Stimulated activated CD4-positive, alpha-beta T cell treated with anti-CD3 and anti-CD28 coated beads, Interleukin-4, amount 100 ng/mL, for 1 hour (primary cell): ENCODE measurements around the gene C1QC.

Experiments used
- DNase-seq: peaks from one replicate; pipeline ENCODE4 v3.0.0-alpha.2; 2020

C1QC gene

GRCh38 chr1:22681556-22682276 is 38.3 kb downstream of the C1QC start:
- DNase-seq: no peak

GRCh38 chr1:22683547-22683946 is 40.1 kb downstream of the C1QC start:
- DNase-seq: no peak

GRCh38 chr1:22685591-22686059 is 42.2 kb downstream of the C1QC start:
- DNase-seq: no peak

GRCh38 chr1:22687191-22687590 is 43.8 kb downstream of the C1QC start:
- DNase-seq: no peak

- DNase-seq: no peak
Observed at GRCh38 chr1:22688466-22688865, 45.0 kb downstream of the C1QC start.

- no peak for DNase-seq
Observed at GRCh38 chr1:22689505-22689904, 46.1 kb downstream of the C1QC start.

GRCh38 chr1:22691031-22691753 is 47.8 kb downstream of the C1QC start:
- DNase-seq: no peak

GRCh38 chr1:22694172-22694571 is 50.7 kb downstream of the C1QC start:
- DNase-seq: no peak

GRCh38 chr1:22696610-22697009 is 53.2 kb downstream of the C1QC start:
- DNase-seq: no peak
